Vagina (tissue), 2 donors: ENCODE measurements around the gene COPG1. TPM values are rescaled to one million over a fixed set of nuclear protein-coding genes. Genes with fewer than 3 reads are reported as not detected.
A peak's percentile ranks its signal among the peaks of the same experiment; 100 is the strongest.
"Not testable (repeated sequence)": the region's sequence is repeated elsewhere in the genome, so short reads cannot be mapped to it uniquely, and the experiment has no call there.

ENCODE experiments used
- DNase-seq, 2 donors: peaks; one replicate each; pipeline ENCODE4 v3.0.0-alpha.2; 2017; ENCODE audit errors: extremely low spot score in 2 of 2
- H3K27ac ChIP-seq: fragments of 200-600 bp; sonication (generic); one replicate; pipeline ENCODE4 v1.5.1; 2019
- H3K27me3 ChIP-seq: fragments of 200-600 bp; sonication (generic); one replicate; pipeline ENCODE4 v1.5.1; 2019
- H3K36me3 ChIP-seq, 2 donors: fragments of 200-600 bp; sonication (generic); one replicate each; pipeline ENCODE4 v1.5.1; 2017 to 2019
- H3K4me1 ChIP-seq: fragments of 200-600 bp; sonication (generic); one replicate; pipeline ENCODE4 v1.5.1; 2019
- H3K4me3 ChIP-seq, 2 donors: fragments of 200-600 bp; sonication (generic); 1 replicate in 1 of 2; 2 replicates in 1 of 2; pipeline ENCODE4 v1.5.1; 2016 to 2019
- H3K9me3 ChIP-seq: fragments of 200-600 bp; sonication (generic); one replicate; pipeline ENCODE4 v1.5.1; 2019
- POLR2A ChIP-seq, 2 donors: fragments of 450-650 bp; IDR thresholded peaks; one replicate each; pipeline ENCODE4 v1.6.1; 2017; ENCODE audit warnings: antibody characterized with exemption in 2 of 2, mild to moderate bottlenecking in 2 of 2, moderate library complexity in 2 of 2
- POLR2AphosphoS5 ChIP-seq, 2 donors: sonication (generic); formaldehyde crosslinking; IDR thresholded peaks; one replicate each; pipeline ENCODE4 v1.9.0; 2017; ENCODE audit warnings: antibody characterized with exemption in 2 of 2, mild to moderate bottlenecking in 2 of 2, low read depth in 1 of 2; ENCODE audit not compliant: insufficient read depth in 1 of 2
- intact Hi-C: fragments of 100-400 bp; cut with DNase I; formaldehyde crosslinking; loops from one replicate; pipeline ENCODE4 v1.15.1; 2023
- total RNA-seq: library from RNA; depleted of rRNA; stranded (reverse); fragments of >200 nt; gene quantifications from one replicate; pipeline ENCODE4 v1.2.3, GENCODE V29; 2016
- TF ChIP-seq, protein P1 (sequence below), 3 experiments: fragments of 450-650 bp in 2 of 3; fragments of 200-600 bp in 1 of 3; sonication (generic) in 1 of 3; IDR thresholded peaks; one replicate each; pipeline ENCODE4 v1.5.1; 2017 to 2019; ENCODE audit warnings: antibody characterized with exemption in 3 of 3, mild to moderate bottlenecking in 2 of 3, moderate library complexity in 2 of 3

Gene COPG1
- total RNA-seq, 1 donor from 2014 or later: 76.4 TPM

- intact Hi-C loops: no loop called here
- H3K27ac ChIP-seq: peak overlapping the region; percentile 63
- no peaks in the 10 kb centered on the region for H3K36me3 ChIP-seq
- no peak for DNase-seq
- no peak overlapping the region for H3K4me3 ChIP-seq
- peaks cover 29% of the 10 kb centered on the region for H3K4me1 ChIP-seq
- H3K9me3 ChIP-seq: no peaks in the 10 kb centered on the region
- no peak for TF ChIP-seq POLR2AphosphoS5 (IDR thresholded peaks at IDR 0.05; ENCODE audit: insufficient read depth in 1 of 2, low read depth in 1 of 2)
- no peak for TF ChIP-seq POLR2A (IDR thresholded peaks at IDR 0.05)
- TF ChIP-seq, protein P1, sequence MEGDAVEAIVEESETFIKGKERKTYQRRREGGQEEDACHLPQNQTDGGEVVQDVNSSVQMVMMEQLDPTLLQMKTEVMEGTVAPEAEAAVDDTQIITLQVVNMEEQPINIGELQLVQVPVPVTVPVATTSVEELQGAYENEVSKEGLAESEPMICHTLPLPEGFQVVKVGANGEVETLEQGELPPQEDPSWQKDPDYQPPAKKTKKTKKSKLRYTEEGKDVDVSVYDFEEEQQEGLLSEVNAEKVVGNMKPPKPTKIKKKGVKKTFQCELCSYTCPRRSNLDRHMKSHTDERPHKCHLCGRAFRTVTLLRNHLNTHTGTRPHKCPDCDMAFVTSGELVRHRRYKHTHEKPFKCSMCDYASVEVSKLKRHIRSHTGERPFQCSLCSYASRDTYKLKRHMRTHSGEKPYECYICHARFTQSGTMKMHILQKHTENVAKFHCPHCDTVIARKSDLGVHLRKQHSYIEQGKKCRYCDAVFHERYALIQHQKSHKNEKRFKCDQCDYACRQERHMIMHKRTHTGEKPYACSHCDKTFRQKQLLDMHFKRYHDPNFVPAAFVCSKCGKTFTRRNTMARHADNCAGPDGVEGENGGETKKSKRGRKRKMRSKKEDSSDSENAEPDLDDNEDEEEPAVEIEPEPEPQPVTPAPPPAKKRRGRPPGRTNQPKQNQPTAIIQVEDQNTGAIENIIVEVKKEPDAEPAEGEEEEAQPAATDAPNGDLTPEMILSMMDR (IDR thresholded peaks at IDR 0.05): no peak
- H3K27me3 ChIP-seq: no peaks in the 10 kb centered on the region
These were observed 38.1 kb upstream of the COPG1 start for GRCh38 chr3:129211345-129211744.

DNA sequence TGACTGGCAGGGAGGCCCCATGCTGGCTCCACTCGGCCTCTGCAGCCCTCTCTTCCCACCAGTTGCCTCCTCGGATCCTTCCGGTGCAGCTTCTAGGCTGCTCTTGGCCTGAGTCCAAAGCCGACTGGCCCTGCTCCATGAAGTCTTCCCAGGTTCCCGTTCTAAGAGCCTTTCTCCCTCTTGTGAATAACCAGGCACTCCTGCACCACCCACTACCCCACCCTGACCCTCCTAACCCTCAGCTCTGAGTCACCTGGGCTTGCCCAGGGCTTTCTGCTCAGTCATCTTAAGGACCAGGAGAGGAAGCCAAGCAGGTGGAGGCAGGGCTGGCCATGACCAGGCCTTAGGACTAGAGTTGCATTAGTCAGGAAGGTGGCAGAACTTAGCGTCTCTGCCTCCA lies 37.6 kb upstream of the COPG1 start:
- Histone ChIP-seq H3K4me1 (peaks cover 29% of the 10 kb centered on the region), H3K27ac (peak overlapping the region; percentile 63), H3K27me3 (no peaks in the 10 kb centered on the region), H3K9me3 (no peaks in the 10 kb centered on the region), H3K36me3 (no peaks in the 10 kb centered on the region), H3K4me3 (no peak overlapping the region)
- TF ChIP-seq POLR2A (IDR thresholded peaks at IDR 0.05): no peak
- peak; percentile 58 to 74 for TF ChIP-seq POLR2AphosphoS5 (IDR thresholded peaks at IDR 0.05; ENCODE audit: insufficient read depth in 1 of 2, low read depth in 1 of 2)
- intact Hi-C loops: no loop called here
- no peak for DNase-seq

GRCh38 chr3:129213238-129213637 lies 36.2 kb upstream of the COPG1 start:
- H3K27ac ChIP-seq: no peak overlapping the region
- H3K9me3 ChIP-seq: no peaks in the 10 kb centered on the region
- H3K27me3 ChIP-seq: no peaks in the 10 kb centered on the region
- no peaks in the 10 kb centered on the region for H3K36me3 ChIP-seq
- DNase-seq: no peak
- no peak overlapping the region for H3K4me3 ChIP-seq
- intact Hi-C loops: no loop called here
- peaks cover 21% of the 10 kb centered on the region for H3K4me1 ChIP-seq
- TF ChIP-seq, protein P1 (IDR thresholded peaks at IDR 0.05): no peak
- TF ChIP-seq POLR2A (IDR thresholded peaks at IDR 0.05) (no peak), POLR2AphosphoS5 (IDR thresholded peaks at IDR 0.05; ENCODE audit: insufficient read depth in 1 of 2, low read depth in 1 of 2) (no peak)

GRCh38 chr3:129218742-129219141 lies 30.7 kb upstream of the COPG1 start:
- no peak overlapping the region for H3K4me3 ChIP-seq
- no peaks in the 10 kb centered on the region for H3K9me3 ChIP-seq
- H3K27me3 ChIP-seq: no peaks in the 10 kb centered on the region
- no peaks in the 10 kb centered on the region for H3K36me3 ChIP-seq
- no peak for DNase-seq
- intact Hi-C loops: no loop called here
- TF ChIP-seq, protein P1 (IDR thresholded peaks at IDR 0.05): no peak
- TF ChIP-seq POLR2A (IDR thresholded peaks at IDR 0.05): no peak
- TF ChIP-seq POLR2AphosphoS5 (IDR thresholded peaks at IDR 0.05; ENCODE audit: insufficient read depth in 1 of 2, low read depth in 1 of 2): no peak
- no peak overlapping the region for H3K27ac ChIP-seq
- peaks cover under 1% of the 10 kb centered on the region for H3K4me1 ChIP-seq

- H3K9me3 ChIP-seq, H3K36me3 ChIP-seq, H3K27me3 ChIP-seq, intact Hi-C loops, H3K4me3 ChIP-seq, DNase-seq: not testable (repeated sequence)
- peaks cover 56% of the 10 kb centered on the region for H3K4me1 ChIP-seq
- H3K27ac ChIP-seq: peak overlapping the region; percentile 81
These were observed 25.0 kb upstream of the COPG1 start for GRCh38 chr3:129224387-129224786.

DNA sequence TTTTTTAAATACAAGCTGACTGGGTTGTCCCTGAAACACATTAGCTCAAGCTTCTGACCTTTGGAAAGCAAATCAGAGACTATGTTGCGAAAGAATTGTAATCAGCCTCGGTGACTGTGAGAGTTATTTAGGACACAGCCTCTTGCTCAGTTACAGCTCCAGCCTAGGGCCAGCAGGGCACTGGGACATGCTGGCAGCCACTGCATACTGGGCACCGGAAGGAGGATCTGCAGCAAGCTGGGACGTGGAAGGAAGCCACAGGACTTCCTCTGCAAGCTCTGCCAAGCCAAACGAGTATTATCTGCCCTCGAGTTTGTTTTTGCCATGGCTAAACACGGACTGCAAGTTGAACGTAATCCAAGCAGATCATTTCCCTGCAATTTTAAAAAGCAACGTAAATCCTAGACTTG lies 24.4 kb upstream of the COPG1 start:
- Histone ChIP-seq H3K4me1 (peaks cover 59% of the 10 kb centered on the region), H3K4me3 (peak overlapping the region; percentile 3 to 8), H3K27ac (peak overlapping the region; percentile 81), H3K36me3 (no peaks in the 10 kb centered on the region), H3K27me3 (no peaks in the 10 kb centered on the region), H3K9me3 (no peaks in the 10 kb centered on the region)
- intact Hi-C loops: no loop called here
- DNase-seq: no peak
- TF ChIP-seq, protein P1 (IDR thresholded peaks at IDR 0.05): no peak
- TF ChIP-seq POLR2A (IDR thresholded peaks at IDR 0.05) (no peak), POLR2AphosphoS5 (IDR thresholded peaks at IDR 0.05; ENCODE audit: insufficient read depth in 1 of 2, low read depth in 1 of 2) (peak; percentile 75 to 87)
